Activated naive CD4-positive, alpha-beta T cell treated with anti-CD3 and anti-CD28 coated beads, Interleukin-2, amount 50 U/mL, for 24 hours (primary cell): Measurements from ENCODE around the gene IFRD1.
A peak's percentile ranks its signal among the peaks of the same experiment; 100 is the strongest.

Experiments used
- H3K27ac Mint-ChIP-seq: one replicate; pipeline ENCODE4 v1.8.0; 2021; ENCODE audit warnings: mild to moderate bottlenecking, mixed read lengths
- H3K27me3 Mint-ChIP-seq: one replicate; pipeline ENCODE4 v1.8.0; 2021; ENCODE audit warnings: mixed read lengths
- H3K36me3 Mint-ChIP-seq: one replicate; pipeline ENCODE4 v1.8.0; 2021; ENCODE audit warnings: mixed read lengths
- H3K4me1 Mint-ChIP-seq: one replicate; pipeline ENCODE4 v1.8.0; 2021; ENCODE audit warnings: mixed read lengths
- H3K4me3 Mint-ChIP-seq: one replicate; pipeline ENCODE4 v1.8.0; 2021; ENCODE audit warnings: mild to moderate bottlenecking, mixed read lengths
- H3K9me3 Mint-ChIP-seq: one replicate; pipeline ENCODE4 v1.8.0; 2021; ENCODE audit warnings: mixed read lengths

Gene IFRD1, protein sequence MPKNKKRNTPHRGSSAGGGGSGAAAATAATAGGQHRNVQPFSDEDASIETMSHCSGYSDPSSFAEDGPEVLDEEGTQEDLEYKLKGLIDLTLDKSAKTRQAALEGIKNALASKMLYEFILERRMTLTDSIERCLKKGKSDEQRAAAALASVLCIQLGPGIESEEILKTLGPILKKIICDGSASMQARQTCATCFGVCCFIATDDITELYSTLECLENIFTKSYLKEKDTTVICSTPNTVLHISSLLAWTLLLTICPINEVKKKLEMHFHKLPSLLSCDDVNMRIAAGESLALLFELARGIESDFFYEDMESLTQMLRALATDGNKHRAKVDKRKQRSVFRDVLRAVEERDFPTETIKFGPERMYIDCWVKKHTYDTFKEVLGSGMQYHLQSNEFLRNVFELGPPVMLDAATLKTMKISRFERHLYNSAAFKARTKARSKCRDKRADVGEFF

DNA sequence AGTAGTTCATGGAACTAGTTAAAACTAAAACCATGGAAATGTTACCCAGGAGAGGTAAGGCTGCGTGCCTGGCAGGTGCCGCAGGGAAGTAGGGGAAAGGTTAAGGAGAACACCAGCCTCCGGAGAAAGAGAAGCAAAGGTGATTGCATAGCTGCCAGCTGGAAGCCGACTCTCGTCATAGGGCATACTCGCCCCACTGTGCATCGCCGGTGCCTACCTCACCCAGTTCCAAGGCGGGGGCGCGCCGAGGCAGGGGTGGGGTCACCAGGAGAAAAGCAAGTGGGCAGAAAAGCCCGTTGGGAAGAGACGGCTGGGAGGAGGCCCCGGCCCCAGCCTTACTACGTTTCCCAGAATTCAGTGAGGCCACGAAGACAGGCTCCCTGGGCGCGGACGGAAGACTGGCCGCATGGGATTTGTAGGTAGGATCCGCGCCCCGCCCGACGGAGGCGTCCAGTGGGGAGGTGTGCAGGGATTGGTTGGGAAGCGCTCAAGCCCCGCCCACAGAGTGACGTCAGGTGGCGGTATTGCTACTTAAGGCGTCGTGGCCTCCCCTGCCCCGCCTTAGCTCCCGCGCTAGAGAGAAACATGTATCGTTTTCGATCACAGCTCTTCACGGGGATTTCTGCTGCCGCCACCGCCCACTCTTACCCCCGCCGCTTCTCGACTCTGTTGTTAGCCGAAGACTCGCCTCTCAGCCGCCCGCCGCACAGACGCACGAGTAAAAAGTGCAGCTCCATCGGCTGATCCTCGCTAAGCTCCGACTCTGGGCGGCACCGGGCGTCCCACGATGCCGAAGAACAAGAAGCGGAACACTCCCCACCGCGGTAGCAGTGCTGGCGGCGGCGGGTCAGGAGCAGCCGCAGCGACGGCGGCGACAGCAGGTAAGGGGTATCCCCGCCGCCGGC, at the start of gene IFRD1:
TSS of gene IFRD1 (plus strand) at position 559 of the 905 bp plus-strand sequence. CDS start at position 788, 229 bp downstream.
- H3K9me3 Mint-ChIP-seq: no peaks in the 10 kb centered on the region
- peaks cover 44% of the 10 kb centered on the region for H3K4me1 Mint-ChIP-seq
- H3K27ac Mint-ChIP-seq: peak within 1 kb of the TSS; percentile 99
- peak within 1 kb of the TSS; percentile 100 for H3K4me3 Mint-ChIP-seq
- H3K27me3 Mint-ChIP-seq: no peaks in the 10 kb centered on the region
- peaks cover 8% of the 10 kb centered on the region for H3K36me3 Mint-ChIP-seq

DNA sequence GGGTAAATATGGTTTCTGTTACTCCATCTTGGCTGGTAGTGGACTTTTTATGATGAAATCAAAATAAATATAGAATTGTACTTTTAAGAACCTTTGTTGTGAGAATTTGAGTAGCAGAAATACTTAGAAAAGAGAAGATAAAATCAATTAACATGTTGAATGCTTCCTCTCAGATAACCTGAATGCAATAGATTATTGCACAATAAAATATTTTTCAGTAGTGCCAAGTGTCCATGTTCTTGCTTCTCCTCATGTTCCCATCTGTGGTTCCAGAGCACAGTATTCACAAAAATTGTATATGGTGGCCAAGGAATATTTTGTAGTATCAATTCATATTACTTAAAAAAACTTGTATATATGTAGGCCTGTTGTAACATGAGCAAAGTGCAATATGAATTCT, 45.9 kb upstream of the IFRD1 start:
- no peak overlapping the region for H3K27ac Mint-ChIP-seq
- no peaks in the 10 kb centered on the region for H3K9me3 Mint-ChIP-seq
- peaks cover 7% of the 10 kb centered on the region for H3K4me1 Mint-ChIP-seq
- no peak overlapping the region for H3K4me3 Mint-ChIP-seq
- peaks cover 4% of the 10 kb centered on the region for H3K27me3 Mint-ChIP-seq
- H3K36me3 Mint-ChIP-seq: no peaks in the 10 kb centered on the region

DNA sequence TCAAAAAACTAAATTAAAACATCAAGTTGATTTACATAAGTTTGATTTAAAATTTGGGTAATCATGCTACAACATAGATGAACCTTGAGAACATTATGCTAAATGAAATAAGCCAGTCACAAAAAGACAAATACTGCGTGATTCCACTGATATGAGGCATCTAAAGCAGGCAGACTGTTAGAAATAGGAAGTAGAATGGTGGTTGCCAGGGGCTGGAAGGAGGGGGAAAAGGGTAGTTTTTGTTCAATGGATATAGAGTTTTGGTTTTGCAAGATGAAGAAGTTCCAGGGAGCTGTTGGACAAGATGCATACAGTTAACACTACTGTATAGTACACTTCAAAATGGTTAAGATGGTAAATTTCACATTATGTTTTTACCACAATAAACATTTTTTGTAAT, 45.0 kb upstream of the IFRD1 start:
- Mint-ChIP-seq H3K27me3 (peaks cover 5% of the 10 kb centered on the region), H3K4me1 (no peaks in the 10 kb centered on the region), H3K36me3 (no peaks in the 10 kb centered on the region), H3K27ac (no peak overlapping the region), H3K4me3 (no peak overlapping the region), H3K9me3 (no peaks in the 10 kb centered on the region)

DNA sequence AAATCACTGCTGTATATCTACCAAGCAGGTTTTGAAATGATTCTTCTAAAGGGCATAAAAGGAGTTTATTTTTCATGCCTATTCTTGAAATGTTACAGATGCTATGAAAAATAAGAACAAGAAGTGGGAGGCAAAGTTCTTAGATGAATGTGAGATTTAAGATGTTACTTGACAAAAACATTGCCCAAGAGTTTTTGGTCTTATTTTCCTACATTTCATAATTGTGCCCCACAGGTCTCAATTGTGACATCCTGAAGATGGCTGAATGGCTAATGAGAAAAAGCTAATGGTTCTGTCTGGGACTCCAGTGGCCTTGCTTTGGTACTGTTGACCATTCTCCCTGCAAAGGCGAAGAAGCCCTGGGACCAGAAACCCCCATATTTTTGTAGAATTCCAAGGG, 43.0 kb upstream of the IFRD1 start:
- Mint-ChIP-seq H3K4me3 (no peak overlapping the region), H3K27ac (no peak overlapping the region), H3K4me1 (no peaks in the 10 kb centered on the region), H3K27me3 (peaks cover 8% of the 10 kb centered on the region), H3K36me3 (no peaks in the 10 kb centered on the region), H3K9me3 (no peaks in the 10 kb centered on the region)

DNA sequence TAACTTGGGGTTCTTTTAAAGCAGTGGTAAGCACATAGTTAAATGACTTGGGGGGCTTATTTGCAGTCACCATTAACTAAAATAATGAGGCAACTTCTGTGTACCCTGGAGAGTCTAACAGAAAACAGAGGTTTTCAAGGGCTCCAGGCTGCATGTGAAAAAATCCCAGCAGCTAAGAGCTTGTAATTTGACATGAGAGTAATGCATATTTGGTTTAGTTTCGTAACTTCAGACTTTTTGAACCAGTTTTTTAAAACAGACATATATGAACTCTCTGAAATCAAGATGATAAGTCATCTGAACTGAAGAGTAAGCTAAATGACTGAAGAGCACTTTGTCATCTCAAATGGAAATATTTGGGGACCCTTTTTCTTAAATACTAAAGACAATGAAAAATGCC, 40.2 kb upstream of the IFRD1 start:
- H3K27ac Mint-ChIP-seq: no peak overlapping the region
- H3K4me1 Mint-ChIP-seq: no peaks in the 10 kb centered on the region
- H3K9me3 Mint-ChIP-seq: no peaks in the 10 kb centered on the region
- no peak overlapping the region for H3K4me3 Mint-ChIP-seq
- H3K27me3 Mint-ChIP-seq: peaks cover 6% of the 10 kb centered on the region
- H3K36me3 Mint-ChIP-seq: no peaks in the 10 kb centered on the region

DNA sequence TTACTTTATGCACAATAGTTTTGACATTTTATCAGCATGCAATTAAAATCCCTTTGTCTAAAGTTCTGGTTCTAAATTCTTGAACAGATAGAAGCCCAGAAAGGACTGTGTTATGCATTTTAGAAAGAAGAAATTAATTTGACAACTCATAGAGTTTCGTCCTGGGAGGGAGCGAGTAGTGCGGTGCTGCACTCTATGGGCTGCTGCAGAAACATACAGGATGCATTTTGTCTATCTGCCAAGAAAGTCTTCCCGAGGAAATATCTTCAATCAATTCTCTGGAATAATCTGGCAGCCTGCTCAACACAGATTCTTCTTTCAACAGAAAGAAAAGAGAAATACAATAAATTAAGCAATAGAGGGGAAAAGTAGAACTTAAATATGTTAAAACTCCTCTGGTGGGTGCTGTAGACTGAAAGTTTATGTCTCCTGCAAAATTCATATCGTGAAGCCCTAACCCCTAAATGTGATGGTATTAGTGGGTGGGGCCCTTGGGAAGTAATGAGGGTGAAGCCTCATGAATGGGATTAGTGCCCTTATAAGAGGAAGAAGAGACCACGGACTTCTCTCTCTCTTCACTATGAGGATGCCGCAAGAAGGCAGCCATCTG, 39.0 kb upstream of the IFRD1 start:
- Mint-ChIP-seq H3K36me3 (no peaks in the 10 kb centered on the region), H3K9me3 (no peaks in the 10 kb centered on the region), H3K4me1 (no peaks in the 10 kb centered on the region)

DNA sequence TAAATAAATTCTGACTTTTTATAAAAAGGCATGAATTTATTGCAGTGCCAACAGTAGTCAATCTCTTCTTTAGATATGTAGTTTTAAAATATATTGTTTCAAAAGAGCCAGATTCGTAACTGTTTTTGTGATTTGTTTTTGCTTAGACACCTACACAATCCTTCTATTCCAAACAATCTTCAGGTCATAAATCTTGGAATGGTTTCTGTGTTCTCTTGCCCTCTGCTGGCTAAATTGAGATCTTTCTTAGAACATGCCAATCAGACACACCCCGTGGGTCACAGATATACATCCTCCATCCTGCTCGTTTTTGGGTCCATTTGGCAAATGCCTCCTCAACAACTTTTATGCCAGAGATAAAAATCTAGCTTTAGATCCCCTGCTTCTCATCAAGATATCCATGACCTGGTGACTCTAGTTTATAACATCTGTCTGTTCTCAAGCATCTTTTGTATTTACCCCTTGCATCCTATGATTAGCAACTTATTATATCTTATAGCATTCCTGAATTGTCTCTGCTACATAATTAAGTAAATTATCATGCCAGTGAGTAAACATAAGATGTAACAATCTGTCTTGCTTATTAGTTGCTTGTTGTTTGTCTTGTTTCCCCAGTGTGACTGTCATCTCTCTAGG, 35.3 kb upstream of the IFRD1 start:
- peaks cover 3% of the 10 kb centered on the region for H3K27me3 Mint-ChIP-seq
- H3K4me1 Mint-ChIP-seq: no peaks in the 10 kb centered on the region
- H3K36me3 Mint-ChIP-seq: no peaks in the 10 kb centered on the region
- no peak overlapping the region for H3K4me3 Mint-ChIP-seq
- no peak overlapping the region for H3K27ac Mint-ChIP-seq
- no peaks in the 10 kb centered on the region for H3K9me3 Mint-ChIP-seq

More for the DNA sequence above, 39.0 kb upstream of the IFRD1 start:
- Mint-ChIP-seq H3K27me3 (peaks cover 6% of the 10 kb centered on the region), H3K4me3 (no peak overlapping the region), H3K27ac (no peak overlapping the region)

DNA sequence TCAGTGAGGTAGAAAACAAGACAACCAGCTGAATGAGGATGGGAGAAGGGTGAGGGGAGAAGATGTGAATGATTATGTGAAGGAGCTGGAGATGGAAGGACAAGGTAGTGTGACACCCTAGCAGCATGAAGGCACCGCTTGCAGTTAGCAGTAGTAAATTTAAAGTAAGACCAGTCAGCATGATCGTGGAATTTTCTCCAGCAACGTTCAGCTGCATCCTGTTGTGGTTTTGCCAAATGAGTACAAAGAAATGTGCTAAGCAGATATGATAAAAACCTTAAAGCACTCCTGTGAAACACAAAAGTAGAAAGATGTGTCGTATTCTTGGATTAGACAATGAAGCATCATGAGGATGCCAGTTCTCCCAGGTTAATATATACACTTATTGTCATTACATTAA, 34.1 kb upstream of the IFRD1 start:
- H3K4me1 Mint-ChIP-seq: no peaks in the 10 kb centered on the region
- H3K4me3 Mint-ChIP-seq: no peak overlapping the region
- no peaks in the 10 kb centered on the region for H3K9me3 Mint-ChIP-seq
- H3K36me3 Mint-ChIP-seq: no peaks in the 10 kb centered on the region
- peaks cover 2% of the 10 kb centered on the region for H3K27me3 Mint-ChIP-seq
- no peak overlapping the region for H3K27ac Mint-ChIP-seq

DNA sequence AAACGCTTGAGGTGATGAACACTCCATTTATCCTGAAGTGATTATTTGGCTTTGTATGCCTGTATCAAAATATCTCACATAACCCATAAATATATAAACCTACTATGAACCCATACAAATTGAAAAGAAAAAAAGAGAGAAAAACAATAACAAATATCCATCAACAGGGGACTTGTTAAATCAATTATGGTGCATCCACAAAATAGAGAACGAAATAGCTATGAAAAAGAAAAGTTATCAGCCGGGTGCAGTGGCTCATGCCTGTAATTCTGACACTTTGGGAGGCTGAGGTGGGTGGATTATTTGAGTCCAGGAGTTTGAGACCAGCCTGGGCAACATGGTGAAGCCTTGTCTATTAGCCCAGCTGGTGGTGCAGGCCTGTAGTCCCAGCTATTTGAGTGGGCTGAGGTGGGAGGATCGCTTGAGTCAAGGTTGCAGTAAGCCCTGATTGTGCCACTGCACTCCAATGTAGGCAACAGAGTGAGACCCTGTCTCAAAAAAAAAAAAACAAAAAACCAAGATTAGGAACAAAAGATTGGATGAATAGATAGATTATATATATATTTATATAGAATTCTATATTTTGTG, 30.6 kb upstream of the IFRD1 start:
- Mint-ChIP-seq H3K27me3 (no peaks in the 10 kb centered on the region), H3K4me1 (peaks cover 23% of the 10 kb centered on the region), H3K36me3 (no peaks in the 10 kb centered on the region), H3K9me3 (no peaks in the 10 kb centered on the region), H3K27ac (no peak overlapping the region), H3K4me3 (no peak overlapping the region)

DNA sequence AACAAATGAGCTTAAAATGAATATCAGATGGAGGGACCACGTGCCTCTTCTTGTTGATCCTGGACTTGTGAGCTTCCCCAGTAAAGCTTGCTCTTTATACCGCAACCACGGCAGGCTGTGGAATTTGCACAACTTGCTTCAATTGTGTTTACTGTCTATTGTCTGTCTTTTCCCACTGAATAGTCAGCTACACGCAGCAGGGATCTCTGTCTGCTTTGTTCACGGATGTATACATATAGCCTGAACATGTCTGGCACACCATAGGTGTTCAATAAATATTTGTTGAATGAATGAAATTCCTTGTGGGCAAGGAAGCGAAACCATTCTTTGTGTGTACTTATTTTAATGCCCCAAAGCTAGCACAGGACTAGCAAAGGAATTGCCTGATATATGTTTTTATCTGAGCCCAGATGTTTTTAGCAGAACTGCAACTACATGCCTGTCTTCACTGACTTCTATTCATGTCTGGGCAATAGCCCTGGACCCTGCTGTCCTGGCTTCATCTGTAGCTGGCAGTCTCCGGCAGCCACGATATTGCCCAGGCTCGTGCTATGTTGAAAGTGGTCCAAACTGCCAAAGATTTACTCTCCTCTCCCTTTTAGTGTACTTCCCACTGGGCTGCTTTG, 29.9 kb upstream of the IFRD1 start:
- H3K4me1 Mint-ChIP-seq: peaks cover 23% of the 10 kb centered on the region
- H3K4me3 Mint-ChIP-seq: no peak overlapping the region
- no peaks in the 10 kb centered on the region for H3K27me3 Mint-ChIP-seq

DNA sequence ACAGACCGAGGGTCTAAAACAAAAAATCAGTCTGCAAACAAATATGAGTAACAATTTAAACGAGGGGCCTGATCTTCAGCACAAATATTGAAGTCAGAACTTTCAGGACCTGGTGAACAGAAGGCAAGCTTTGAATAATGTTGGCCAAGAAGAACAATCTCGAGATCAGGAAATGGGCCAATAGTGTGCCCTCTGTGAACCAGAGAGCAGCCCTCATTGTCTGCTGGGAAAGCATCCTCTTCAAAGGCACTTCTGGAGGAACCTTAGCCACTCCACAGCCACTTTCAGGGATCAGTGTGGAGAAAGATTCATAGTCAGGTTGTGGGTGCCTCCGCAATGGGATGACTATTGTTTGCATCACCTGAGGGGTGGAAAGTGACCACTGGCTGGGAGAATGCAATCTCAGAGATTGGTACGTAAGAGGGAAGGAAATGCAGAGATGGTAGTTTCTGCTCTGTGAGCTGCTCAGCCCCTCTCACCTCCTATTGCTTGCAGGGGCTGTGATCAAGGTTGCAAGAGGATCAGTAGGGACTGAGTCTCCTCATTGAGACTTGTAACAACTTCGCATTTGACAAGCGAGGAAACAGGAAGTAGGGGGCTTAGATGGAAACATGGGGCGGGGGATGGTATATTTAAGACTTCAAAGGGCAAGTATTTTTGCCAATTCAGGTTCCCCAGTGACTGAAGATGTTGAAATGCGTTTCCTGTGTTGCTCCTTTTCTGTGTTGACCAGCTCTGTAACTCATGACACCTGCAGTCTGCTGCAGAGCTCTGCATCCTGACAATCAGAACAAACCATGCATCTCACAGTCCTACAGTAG, 28.4 kb upstream of the IFRD1 start:
- Mint-ChIP-seq H3K4me3 (peak overlapping the region; percentile 1), H3K27ac (peak overlapping the region; percentile 9), H3K36me3 (no peaks in the 10 kb centered on the region), H3K27me3 (no peaks in the 10 kb centered on the region), H3K9me3 (no peaks in the 10 kb centered on the region), H3K4me1 (peaks cover 23% of the 10 kb centered on the region)

More for the DNA sequence above, 29.9 kb upstream of the IFRD1 start:
- no peaks in the 10 kb centered on the region for H3K36me3 Mint-ChIP-seq
- no peak overlapping the region for H3K27ac Mint-ChIP-seq
- no peaks in the 10 kb centered on the region for H3K9me3 Mint-ChIP-seq

DNA sequence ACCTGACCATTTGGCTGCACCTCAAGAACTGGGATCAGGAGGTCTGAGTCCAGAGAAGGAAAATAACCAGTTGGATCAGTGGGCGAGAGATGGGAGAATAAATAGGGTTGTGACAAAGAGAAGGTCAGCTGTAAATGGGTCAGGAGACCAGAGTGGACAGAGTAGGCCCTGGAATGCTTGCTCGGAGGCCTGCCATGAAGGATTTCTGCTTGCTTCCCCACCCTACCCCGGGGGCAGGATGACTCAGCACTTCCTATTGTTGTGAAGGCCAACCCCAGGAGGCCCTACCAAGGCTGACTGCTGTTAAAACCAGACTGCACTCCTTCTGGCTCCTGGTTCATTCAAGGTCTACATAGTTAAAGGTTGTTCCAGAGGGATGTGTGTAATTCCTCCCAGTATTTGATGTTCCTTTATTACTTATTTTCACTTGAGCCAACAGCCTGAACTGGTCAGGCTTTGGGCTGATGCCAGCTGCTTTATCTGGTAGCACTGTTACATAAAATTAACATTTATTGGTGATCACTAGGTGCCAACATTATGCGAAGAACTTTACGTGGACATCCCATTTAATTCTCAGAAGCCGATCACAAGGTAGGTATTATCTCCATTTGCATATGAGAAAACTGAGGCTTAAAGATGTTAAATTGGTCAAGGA, 27.3 kb upstream of the IFRD1 start:
- Mint-ChIP-seq H3K27ac (no peak overlapping the region), H3K9me3 (no peaks in the 10 kb centered on the region), H3K4me3 (peak overlapping the region; percentile 1), H3K27me3 (no peaks in the 10 kb centered on the region), H3K36me3 (no peaks in the 10 kb centered on the region), H3K4me1 (peaks cover 23% of the 10 kb centered on the region)

DNA sequence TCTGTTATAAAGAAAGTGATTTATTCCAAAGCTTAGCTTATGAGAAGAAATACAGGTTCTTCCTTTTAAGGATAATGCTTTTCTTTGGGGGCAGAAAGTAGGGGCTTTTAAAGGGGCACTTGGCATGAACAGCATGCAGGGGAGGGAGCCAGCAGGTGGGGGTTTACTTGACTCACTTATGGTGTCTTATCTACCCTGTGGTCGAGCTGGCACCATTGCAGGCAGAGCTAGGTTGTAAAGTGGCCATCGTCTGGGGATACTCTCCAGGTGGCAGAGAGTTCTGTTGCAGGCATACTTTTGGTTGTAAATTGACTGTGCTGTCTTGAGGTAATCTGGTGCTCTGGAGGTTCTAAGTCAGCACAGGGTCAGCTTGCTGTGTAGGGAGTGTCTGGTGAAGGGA, 26.3 kb upstream of the IFRD1 start:
- peaks cover 23% of the 10 kb centered on the region for H3K4me1 Mint-ChIP-seq

More for the DNA sequence above, 26.3 kb upstream of the IFRD1 start:
- H3K27ac Mint-ChIP-seq: no peak overlapping the region
- no peak overlapping the region for H3K4me3 Mint-ChIP-seq
- H3K9me3 Mint-ChIP-seq: no peaks in the 10 kb centered on the region
- no peaks in the 10 kb centered on the region for H3K27me3 Mint-ChIP-seq
- H3K36me3 Mint-ChIP-seq: no peaks in the 10 kb centered on the region
